Umbilical cord (tissue), 2 donors: ENCODE measurements around the gene TNNT3. TPM values are rescaled to one million over a fixed set of nuclear protein-coding genes. Genes with fewer than 3 reads are reported as not detected.

ENCODE experiments used
- DNase-seq: peaks from one replicate; pipeline ENCODE4 v3.0.0-alpha.2; 2015; ENCODE audit warnings: low spot score
- total RNA-seq: library from RNA; depleted of rRNA; stranded (reverse); fragments of >200 nt; gene quantifications from one replicate; pipeline ENCODE4 v1.2.3, GENCODE V29; 2014; ENCODE audit warnings: low replicate concordance; ENCODE audit not compliant: insufficient read depth

TNNT3 gene
- total RNA-seq, 1 donor from 2014 or later: 89.1 TPM

DNA sequence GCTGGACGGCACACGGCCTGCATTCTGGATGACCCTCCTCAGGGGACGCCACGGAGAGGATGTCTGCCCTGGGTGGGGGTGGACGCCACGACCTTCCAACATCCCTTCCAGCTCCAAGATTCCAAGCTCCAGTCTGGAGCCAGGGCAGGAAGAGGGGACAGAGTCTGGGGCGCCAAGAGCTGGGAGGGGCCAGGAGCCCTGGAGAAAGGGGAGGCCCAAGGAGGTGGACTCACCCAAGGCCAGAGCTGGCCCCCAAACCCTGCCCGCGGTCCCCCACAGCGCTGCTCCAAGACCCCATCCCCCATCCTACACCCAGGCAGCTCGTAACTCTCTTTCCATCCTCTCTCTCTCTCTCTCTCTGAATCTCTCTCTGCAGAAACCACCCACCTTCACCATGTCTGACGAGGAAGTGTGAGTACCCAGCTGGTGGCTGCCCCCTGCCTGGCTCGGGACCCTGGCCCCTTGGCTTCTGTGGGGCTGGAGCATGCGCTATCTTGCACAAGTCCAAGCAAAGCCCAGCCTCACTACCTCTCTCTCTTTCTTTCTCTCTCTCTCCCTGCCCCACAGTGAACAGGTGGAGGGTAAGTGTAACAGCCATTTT lies 3.1 kb downstream of the TNNT3 start:
- DNase-seq: no peak

DNA sequence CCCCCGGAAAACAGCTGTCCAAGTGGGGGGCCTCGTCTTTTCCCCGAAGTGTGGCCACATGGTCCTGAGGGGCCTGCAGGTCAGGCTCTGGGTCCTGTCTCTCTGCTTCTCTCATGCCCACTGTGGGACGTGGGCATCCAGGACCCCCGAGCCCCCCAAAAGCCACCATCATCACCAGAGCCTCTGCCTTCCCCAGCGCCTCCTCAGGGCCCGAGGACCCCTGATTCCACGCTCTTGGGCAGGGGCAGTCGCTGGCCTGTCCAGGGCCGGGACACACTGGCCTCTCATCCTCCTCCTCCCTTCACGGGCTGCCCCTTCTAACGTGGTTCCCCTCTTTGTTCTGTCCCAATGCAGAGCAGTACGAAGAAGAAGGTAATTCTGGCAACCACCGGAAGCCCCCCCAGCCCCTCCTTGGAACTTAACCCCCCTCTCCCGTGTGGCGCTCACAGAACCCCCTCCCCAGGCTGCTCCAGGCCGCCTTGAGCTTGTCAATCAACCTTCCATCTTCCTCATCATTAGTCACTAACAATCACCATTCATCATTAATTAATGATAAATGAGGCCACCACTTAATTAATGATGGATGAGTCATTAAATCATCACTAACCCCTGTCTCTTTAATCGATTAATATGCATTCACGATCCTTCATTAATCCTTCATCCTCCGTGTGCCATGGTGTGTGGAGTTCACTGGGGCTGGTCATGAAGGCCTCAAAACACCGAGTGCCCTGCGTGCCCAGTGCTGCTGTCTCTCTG lies 3.9 kb downstream of the TNNT3 start:
- DNase-seq: no peak

DNA sequence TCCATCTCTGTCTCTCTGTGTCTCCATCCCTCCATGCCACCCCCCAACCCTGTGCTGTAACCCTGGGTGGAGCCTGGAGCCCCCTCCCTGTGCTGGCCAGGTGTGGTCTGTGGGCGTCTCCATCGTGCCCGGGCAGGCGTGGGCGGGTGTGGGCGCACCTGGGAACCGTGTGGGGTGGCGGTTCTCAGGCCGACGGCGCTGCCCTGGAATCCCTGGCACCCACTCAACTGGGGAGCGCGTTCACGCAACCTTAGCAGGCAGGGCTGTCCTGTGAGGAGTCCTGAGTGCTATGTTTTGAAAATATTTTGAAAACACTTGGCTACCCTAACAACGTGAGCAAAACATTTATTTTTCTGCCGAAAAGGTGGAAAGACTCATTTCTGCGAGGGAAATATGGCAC lies 4.7 kb downstream of the TNNT3 start:
- DNase-seq: no peak

DNA sequence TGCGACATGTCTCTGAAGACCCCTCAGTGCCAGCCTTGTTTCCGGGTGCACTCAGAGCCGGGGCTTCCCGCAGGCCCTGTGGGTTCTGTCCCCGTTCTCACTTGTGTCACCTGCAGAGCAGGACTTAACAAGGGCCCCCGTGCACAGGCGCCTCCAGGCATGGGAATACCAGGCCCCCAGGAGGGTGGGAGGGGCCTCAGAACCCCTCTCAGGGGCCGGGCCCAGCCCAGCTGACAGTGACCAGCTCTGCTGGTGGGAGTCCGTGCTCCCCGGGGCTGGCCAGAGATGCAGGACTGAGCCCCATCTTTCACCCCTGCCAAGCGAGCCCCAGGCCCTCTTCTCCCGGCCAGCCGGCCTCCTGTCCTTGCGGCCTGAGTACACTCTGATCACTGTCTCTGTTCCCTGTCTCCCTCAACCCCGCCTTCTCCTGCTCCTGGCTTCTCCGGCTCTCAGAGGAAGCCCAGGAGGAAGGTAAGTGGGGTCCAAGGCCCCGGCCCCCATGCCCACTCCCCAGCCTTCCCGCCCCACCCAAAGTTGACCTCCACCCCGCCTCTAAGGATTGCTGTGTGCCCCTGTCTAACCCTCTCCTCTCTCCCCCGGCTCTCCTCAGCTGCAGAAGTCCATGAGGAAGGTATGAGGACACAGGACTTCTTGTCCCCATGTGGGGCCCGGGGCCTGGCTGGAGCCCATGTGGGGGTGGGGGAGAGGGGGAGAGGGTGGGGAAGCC lies 5.3 kb downstream of the TNNT3 start:
- no peak for DNase-seq

DNA sequence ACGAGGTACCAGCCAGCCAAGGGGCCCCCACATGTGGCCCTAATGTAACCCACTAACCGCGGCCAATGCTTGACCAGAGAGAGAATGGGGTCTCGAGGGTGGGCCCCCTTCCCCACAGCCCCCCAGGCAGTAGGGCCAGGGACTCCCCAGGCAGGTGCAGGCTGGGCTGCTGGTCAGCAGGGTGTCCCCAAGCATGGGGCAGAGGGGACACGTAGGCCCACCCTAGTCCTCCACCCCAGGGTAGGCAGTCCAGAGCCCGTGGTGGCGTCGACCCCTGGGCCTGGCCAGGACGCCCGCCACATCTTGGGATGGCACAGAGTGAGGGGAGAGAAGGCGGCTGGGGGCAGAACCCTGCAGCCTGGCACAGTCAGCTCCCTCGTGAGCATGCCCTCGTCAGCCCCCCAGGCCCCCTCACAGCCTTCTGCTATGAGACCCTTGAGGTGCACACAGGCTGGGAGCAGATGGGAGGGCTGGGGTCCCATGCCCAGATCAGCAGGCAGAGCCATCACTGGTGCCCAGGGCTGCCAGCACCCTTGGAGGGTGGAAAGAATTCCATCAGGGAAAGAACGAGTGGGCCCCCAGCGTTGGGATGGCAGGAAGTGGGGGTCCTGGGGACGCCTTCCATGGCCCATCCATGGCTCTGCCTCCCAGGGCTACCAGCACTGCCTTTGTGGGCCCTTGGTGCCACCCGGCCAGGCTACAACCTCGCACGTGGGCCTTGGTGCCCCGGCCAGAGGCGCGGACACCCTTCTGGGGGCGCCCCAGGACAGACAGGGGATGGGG lies 6.1 kb downstream of the TNNT3 start:
- DNase-seq: no peak

DNA sequence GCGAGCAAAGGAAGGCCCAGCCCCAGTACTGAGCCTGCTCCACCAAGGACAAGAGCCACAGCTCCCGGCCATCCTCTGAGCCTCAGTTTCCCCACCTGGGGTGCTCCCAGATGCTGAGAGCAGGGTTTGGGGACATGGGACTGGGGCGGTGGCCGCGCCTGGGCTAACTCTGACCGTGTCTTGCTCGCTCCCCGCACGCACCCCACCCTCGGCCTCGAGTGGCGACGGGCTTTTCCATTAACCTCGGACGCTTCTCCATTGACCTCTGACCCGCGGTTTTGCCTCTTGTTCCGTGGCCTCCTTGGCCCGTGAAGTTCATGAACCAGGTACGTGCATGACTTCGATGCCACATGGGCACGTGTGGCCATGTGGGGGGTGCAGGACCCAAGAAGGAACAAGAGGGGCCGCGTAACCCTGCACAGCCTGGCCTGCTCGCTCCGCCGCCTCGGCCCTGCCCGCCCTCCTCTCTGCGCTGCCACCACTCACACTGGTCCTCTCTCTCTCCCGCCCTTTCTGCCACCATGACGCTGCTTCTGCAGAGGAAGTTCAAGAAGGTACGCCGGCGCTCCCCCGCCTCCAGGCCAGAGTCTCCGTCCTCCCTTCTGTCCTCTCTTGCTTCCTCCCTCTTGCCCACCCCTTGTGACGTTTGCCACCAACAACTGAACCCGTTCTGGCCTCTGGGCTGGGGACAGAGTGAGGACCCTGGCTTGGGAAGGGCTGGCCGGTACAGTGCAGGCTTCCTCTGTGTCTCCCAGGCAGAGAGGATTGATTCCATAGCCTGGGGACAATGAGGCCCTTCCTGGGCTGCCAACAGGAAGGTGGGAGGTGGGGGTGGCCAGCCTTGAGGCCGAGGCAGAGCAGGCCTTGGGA lies 6.9 kb downstream of the TNNT3 start:
- DNase-seq: no peak

DNA sequence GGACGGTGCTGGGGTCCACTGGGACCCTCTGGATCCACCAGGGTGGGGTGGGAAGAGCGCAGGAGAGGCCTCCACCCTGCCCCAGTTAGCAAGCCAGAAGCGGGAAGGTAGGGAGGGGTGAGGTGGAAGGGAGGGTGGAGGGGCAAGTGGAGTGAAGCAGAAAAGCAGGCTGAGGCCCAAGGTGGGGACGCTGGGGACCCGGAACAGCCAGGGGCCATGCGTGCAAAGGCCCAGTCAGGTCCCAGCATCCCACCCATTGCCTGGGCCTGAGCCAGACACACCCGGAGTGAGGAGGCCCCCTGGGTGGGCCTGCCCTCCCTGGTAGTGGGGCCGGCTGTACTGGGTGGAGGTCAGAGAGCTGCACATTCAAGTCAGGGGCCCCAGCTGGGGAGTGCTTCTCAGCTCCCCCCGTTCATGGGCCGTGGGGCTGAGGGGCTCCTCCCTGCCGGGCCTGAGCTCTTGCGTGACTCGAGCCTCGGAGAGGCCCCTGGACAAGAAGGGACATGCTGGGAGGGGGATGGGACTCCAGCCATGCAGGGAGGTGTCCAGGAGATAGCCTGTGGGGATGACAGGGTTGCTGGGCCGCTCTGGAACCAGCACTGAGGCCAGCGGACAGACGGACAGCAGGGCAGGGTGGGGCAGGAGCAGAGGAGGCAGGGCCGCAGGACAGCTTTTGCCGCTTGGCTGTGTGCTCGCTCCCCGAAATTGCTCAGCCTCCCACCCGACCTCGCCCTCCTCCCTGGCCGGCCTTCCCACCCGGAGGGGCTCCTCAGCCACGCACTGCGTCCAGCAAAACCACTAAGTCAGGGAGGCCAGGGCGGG lies 7.7 kb downstream of the TNNT3 start:
- peak; percentile 97 for DNase-seq

DNA sequence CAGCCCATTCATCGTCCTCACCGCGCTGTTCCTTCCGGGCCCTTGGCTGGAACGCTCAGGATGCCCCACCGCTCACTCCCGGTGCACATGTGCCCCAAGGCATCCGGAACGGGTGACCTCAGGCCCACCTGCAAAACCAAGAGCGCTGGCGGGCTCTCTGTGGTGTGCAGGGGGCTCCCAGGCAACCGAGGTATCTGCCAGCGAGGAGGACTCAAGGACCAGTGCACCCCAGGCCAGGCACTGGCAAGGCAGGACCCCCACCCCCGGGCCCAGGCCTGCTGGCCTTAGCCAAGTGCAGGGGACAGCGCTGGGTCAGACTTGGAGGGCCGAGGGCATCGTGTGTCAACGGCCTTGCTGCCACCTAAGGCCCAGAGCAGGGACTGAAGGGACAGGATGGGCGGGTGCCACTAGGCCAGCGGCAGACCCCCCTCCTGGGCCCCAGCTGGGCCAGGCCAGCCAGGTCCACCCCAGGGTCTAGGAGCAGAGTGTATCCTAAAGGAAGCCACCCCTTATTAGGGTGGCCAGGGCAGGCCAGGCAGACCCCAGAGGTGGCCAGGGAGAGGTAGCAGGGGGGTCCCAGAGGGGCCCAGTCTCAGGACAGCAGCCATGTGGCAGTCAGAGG lies 8.5 kb downstream of the TNNT3 start:
- DNase-seq: no peak

DNA sequence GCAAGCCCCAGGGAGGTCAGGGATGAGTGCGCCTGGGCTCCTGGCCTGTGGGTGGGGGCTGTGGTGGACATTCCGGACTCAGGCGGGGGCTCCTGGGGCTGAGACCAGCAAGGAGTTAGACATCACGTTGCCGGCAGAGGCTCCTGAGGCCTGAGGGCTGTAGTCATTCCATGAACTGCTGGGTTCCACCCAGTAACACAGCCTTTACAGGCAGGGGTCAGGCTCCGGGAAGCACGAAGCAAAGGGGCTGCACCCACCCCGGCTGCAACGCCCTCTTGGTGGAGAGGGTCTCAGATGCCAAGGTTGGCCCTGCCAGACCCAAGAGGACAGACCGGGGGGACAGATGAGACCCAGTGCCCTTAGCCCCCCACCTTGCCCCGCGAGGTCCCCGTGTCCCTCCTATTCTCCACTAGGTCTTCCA lies 9.0 kb downstream of the TNNT3 start:
- no peak for DNase-seq

DNA sequence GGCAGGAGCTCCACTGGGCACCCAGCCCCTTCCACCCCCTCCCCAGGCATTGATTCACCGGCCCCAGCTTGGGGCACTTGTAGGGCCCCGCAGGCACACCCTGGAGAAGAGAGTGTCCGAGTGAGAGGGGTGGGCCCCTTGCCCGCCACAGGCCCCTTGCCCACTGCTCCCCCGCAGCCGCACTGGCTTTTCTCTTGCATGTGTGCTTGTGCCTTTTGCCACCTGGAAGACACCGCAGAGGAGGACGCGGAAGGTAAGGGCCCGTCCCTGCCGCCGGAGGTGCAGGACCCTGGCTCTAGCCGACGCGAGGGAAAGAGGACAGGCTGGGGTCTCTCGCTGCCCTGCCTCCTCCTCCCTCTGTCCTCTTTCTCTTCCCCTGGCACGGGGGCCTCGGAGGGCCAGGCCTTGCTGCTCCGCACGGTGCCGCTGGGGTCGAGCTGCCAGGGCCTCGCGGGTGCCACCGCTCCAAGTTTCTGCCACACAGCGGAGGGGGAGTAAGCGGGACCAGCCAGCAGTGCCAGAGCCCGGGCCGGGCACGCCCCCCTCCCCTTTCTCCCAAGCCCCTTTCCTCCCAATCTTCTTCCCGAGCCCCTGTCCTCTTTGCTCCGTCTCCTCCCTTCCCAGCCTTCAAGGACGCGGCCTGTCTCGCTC lies 9.5 kb downstream of the TNNT3 start:
- no peak for DNase-seq

DNA sequence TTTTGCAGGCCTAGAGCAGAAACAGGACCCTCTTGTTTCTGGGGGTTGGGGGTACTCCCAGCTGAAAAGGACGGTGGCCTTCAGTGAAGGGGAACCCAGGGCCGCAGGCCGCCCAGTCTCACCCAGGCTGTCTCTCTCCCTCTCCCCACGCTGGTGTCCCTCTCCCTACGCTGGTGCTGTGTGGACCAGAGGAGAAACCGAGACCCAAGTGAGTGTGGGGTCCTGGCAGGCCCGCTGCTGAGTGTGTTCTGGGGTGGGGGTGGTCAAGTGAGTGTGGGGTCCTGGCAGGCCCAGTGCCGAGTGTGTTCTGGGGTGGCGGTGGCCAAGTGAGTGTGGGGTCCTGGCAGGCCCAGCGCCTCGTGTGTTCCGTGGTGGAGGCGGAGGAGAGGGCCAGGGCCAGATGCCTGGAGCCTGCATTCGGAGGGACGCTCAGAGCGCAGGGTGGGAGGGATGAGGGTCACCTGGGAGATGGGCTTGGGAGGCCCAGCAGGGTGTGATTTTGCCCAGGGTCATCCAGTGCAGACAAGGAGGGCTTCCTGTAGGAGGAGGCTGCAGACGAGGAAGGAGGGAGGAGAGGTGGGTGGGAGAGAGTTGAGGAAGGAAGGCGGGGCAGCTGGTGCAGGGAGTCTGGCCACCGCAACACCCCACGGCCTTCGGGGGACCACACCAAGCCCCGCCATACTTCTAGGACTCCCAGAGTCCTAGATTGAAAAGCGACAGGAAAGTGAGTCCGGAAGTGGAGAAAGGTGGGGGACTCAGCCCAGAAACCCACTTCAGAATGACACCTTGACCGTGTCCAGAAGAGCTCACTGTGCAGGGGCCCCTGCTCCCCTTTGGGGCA lies 10.3 kb downstream of the TNNT3 start:
- no peak for DNase-seq

DNA sequence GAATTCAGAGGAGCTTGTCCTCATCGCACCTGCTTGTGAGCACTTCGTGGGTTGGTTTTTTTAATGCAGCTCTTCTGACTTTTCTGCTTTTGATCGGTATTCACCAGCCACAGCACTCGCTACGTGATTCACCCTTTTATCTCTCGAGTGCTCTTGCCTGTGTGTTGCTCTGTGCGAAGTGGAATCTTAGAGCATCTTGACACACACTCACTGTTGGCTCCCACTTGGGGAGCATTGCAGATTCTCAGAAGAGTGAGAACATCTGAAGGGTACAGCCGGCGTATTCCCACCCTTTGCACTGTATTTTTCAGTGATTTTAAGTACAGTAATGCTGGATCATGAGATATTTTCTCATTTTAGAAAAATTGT lies 10.9 kb downstream of the TNNT3 start:
- peak; percentile 90 for DNase-seq

DNA sequence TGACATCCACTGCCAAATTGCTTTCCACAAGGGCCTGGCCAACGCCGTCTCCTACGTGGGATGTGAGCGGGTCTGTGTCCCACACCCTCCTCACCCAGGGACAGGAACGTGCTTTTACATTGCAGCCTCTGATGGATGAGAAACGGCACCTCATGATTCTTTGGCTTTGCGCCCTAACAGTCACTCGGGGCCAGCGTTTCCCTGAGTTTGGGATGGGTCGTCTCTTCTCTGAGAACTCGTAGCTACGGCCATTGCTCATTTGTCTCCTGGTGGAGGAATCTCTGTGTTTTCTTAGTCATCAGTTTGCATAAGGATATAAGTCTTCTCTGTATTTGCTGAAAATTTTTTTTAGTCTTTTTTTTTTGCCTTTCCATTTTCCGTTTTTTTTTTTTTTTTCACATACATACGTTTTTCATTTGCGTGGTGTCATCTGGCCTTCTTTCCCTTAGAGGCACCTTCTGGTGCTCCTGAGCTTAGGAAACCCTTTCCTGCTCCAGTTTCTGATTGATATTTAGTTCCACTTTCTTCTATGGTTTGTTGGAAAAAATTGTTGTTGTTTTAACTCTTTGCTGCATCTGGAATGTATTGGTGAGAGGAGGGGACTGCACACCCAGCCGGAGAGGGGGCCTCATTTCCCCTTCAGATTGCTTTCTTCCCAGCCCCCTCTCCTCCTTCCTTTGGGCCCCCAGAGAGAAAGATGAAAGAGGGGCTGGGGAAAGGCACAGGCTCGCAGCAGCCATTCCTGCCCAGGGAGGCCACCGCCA lies 12.0 kb downstream of the TNNT3 start:
- DNase-seq: peak; percentile 82

DNA sequence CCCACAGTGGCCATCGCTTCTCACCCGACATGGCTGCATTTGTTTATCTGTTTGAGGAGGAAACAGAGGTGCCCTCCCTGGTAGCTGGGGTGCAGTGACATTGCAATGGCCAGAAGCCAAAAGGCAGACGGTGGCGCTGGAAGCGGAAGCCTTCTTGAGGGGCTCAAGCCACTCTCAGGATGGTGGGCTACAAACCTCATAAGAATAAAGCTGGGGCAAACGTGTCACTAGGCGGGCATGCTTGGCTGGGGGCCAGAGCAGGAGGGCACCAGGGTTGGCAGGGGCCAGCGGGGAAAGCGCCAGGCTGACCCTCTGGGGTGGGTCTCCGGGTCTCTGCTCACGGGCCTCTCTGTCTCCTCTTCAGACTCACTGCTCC lies 12.6 kb downstream of the TNNT3 start:
- DNase-seq: no peak

DNA sequence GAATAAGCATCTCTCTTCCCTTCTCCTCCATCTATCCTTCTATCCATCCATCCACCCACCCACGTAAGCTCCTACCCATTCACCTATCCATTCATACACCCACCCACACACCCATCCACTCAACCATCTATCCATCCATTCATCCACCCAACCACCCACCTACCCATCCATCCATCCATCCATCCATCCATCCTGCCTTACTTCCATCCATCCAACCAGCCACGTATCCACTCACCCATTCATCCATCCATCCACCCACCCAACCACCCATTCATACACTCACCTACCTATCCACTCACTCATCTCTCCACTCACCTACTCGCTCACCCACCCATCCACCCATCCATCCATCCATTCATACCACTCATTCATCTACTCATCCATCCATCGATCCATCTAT lies 13.2 kb downstream of the TNNT3 start:
- no peak for DNase-seq

DNA sequence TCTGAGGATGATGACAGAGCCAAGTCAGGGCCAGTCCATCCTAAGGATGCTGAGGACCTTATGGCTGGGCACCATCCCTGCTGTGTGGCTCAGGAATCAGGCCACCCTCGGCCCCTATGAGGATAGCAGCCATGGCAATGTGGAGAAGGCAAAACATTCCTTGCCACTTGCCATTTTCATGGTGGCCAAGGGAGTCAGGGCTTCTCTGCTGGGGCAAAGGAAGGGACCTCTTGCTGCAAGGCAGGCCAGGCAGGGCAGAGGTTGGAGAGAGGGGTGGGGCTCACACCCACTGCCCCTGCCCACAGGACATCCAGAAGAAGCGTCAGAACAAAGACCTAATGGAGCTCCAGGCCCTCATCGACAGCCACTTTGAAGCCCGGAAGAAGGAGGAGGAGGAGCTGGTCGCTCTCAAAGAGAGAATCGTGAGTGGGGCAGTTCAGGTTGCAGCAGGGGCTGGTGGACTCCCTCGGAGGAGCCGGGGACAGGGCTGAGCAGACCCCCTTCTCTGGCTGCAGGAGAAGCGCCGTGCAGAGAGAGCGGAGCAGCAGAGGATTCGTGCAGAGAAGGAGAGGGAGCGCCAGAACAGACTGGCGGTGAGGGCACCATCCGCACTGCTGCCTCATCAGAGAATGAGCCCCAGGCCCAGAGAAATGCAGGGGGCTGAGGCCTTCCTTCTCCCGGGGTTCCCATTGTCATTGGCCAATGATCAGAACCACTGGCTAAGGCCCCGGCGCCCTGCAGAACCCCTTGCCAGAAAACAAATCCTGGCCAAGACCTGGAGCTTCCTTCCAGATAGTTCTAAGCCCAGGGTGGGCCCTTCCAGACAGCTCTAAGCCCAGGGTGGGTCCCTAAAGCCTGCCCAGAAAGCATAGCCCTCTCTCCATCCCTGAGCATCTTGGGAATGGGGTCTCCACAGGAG lies 14.2 kb downstream of the TNNT3 start:
- peak; percentile 56 for DNase-seq
